IMR-90 (cell line): ENCODE results near the gene ZNF592. TPM values are rescaled to one million over a fixed set of nuclear protein-coding genes. Genes with fewer than 3 reads are reported as not detected.

ENCODE experiments used
- ATAC-seq: fragments of 200-7000 bp; cut with Tn5 transposase; 2 replicates; pipeline ENCODE4 v1.9.1; 2020; ENCODE audit warnings: low read depth, mild to moderate bottlenecking, moderate library complexity
- BruUV-seq: library from RNA; stranded (reverse); fragments of 400-500 nt; replicated peaks from 2 replicates; lab custom pipeline; 2021; lab: Mats Ljungman, UMichigan
- CTCF ChIA-PET: fragments of 300-600 bp; formaldehyde crosslinking; extraction: SDS; loops from one replicate; lab custom pipeline; 2021; ENCODE audit warnings: antibody characterized with exemption; lab: Yijun Ruan, JAX
- POLR2A ChIA-PET: fragments of 300-600 bp; sonication (Branson Sonifier 250); formaldehyde crosslinking; loops from one replicate; lab custom pipeline; 2022; ENCODE audit warnings: antibody characterized with exemption; ENCODE audit not compliant: unreplicated experiment; lab: Charles Lee
- DNase-seq: peaks from one replicate; pipeline ENCODE4 v3.0.0; 2013
- H2AFZ ChIP-seq: replicated peaks from 2 replicates; pipeline ENCODE3; 2013; ENCODE audit warnings: low read length, mild to moderate bottlenecking; ENCODE audit not compliant: poor library complexity
- H2AK5ac ChIP-seq: 2 replicates; pipeline ENCODE4 v1.6.1; 2013; ENCODE audit warnings: low read depth, low read length, inconsistent platforms
- H2AK9ac ChIP-seq: replicated peaks from 2 replicates; pipeline ENCODE3; 2013; ENCODE audit warnings: mild to moderate bottlenecking, low read depth, low read length, moderate library complexity; ENCODE audit not compliant: poor library complexity
- H2BK120ac ChIP-seq: 2 replicates; pipeline ENCODE4 v1.6.1; 2013; ENCODE audit warnings: low read depth, low read length, inconsistent platforms
- H2BK15ac ChIP-seq: 3 replicates; pipeline ENCODE4 v1.6.1; 2013; ENCODE audit warnings: low read depth, low read length, inconsistent platforms
- H2BK20ac ChIP-seq: 2 replicates; pipeline ENCODE4 v1.6.1; 2013; ENCODE audit warnings: low read depth, mild to moderate bottlenecking, inconsistent platforms, low read length, moderate library complexity
- H2BK5ac ChIP-seq: 2 replicates; pipeline ENCODE4 v1.6.1; 2013; ENCODE audit warnings: mild to moderate bottlenecking, low read depth, low read length, inconsistent platforms; ENCODE audit not compliant: poor library complexity, severe bottlenecking
- H3K14ac ChIP-seq: replicated peaks from 2 replicates; pipeline ENCODE4 v1.6.1; 2013; ENCODE audit warnings: low read depth, low read length, inconsistent platforms
- H3K18ac ChIP-seq: 2 replicates; pipeline ENCODE4 v1.6.1; 2013; ENCODE audit warnings: low read depth, low read length, control low read depth
- H3K23ac ChIP-seq: 2 replicates; pipeline ENCODE4 v1.6.1; 2013; ENCODE audit warnings: low read depth, low read length, inconsistent platforms
- H3K27ac ChIP-seq: 2 replicates; pipeline ENCODE4 v1.5.1; 2013; ENCODE audit warnings: mild to moderate bottlenecking, control low read depth, low read length; ENCODE audit not compliant: insufficient read depth
- H3K27me3 ChIP-seq: 2 replicates; pipeline ENCODE4 v1.6.1; 2013; ENCODE audit warnings: low read length; ENCODE audit not compliant: control insufficient read depth, insufficient read depth
- H3K36me3 ChIP-seq: 2 replicates; pipeline ENCODE4 v1.6.1; 2013; ENCODE audit warnings: low read length, mixed read lengths; ENCODE audit not compliant: control insufficient read depth, insufficient read depth
- H3K4ac ChIP-seq: 2 replicates; pipeline ENCODE4 v1.6.1; 2013; ENCODE audit warnings: low read depth, low read length, inconsistent platforms
- H3K4me1 ChIP-seq: 2 replicates; pipeline ENCODE4 v1.6.1; 2013; ENCODE audit warnings: low read length, mixed read lengths; ENCODE audit not compliant: control insufficient read depth, insufficient read depth
- H3K4me2 ChIP-seq: 2 replicates; pipeline ENCODE4 v1.6.1; 2013; ENCODE audit warnings: low read depth, mild to moderate bottlenecking, control low read depth, low read length, moderate library complexity
- H3K4me3 ChIP-seq: 2 replicates; pipeline ENCODE4 v1.5.1; 2013; ENCODE audit warnings: low read depth, mild to moderate bottlenecking, control low read depth, low read length, moderate library complexity; ENCODE audit not compliant: insufficient read depth
- H3K56ac ChIP-seq: 2 replicates; pipeline ENCODE4 v1.6.1; 2013; ENCODE audit warnings: low read length, inconsistent platforms; ENCODE audit not compliant: insufficient read depth; ENCODE audit errors: extremely low read depth
- H3K79me1 ChIP-seq, 2 experiments: 2 replicates each; pipeline ENCODE4 v1.6.1; 2013; ENCODE audit warnings: low read length in 2 of 2, inconsistent platforms in 1 of 2, low read depth in 1 of 2
- H3K9ac ChIP-seq: 2 replicates; pipeline ENCODE4 v1.6.1; 2013; ENCODE audit warnings: low read depth, low read length, control low read depth
- H3K9me1 ChIP-seq: 2 replicates; pipeline ENCODE4 v1.6.1; 2013; ENCODE audit warnings: low read length, inconsistent platforms; ENCODE audit not compliant: insufficient read depth
- H3K9me3 ChIP-seq: 2 replicates; pipeline ENCODE4 v1.6.1; 2013; ENCODE audit warnings: low read length; ENCODE audit not compliant: control insufficient read depth, insufficient read depth
- H4K20me1 ChIP-seq: 2 replicates; pipeline ENCODE4 v1.6.1; 2013; ENCODE audit warnings: low read length, inconsistent platforms; ENCODE audit not compliant: insufficient read depth
- H4K5ac ChIP-seq: 2 replicates; pipeline ENCODE4 v1.6.1; 2013; ENCODE audit warnings: mild to moderate bottlenecking, low read depth, low read length, control low read depth
- H4K8ac ChIP-seq, 2 experiments: 2 replicates each; pipeline ENCODE4 v1.6.1; 2013; ENCODE audit warnings: low read depth in 2 of 2, low read length in 2 of 2, control low read depth in 1 of 2, inconsistent platforms in 1 of 2
- H4K91ac ChIP-seq: 2 replicates; pipeline ENCODE4 v1.6.1; 2013; ENCODE audit warnings: low read depth, low read length, inconsistent platforms; ENCODE audit not compliant: insufficient read depth
- SMC3 ChIP-seq: fragments of 150-350 bp; IDR thresholded peaks from 2 replicates; pipeline ENCODE4 v1.6.1; 2016; ENCODE audit warnings: low read depth, mild to moderate bottlenecking, antibody characterized with exemption, low read length, moderate library complexity
- WGBS, 2 experiments: methylation state at CpG; one replicate each; pipeline versions ENCODE4 v1.1.5 to v1.1.7; 2013; ENCODE audit warnings: missing lambda C conversion rate in 2 of 2; ENCODE audit not compliant: insufficient read length in 1 of 2; ENCODE audit errors: extremely low coverage in 2 of 2; 5-methylcytosine and 5-hydroxymethylcytosine counted together
- dilution Hi-C: fragments of 300-500 bp; cut with HindIII; formaldehyde crosslinking; loops from one replicate; pipeline ENCODE4 v1.14.3; 2018; ENCODE audit warnings: low sequenced_read_pairs; ENCODE audit not compliant: unreplicated experiment
- in situ Hi-C: fragments of 300-500 bp; cut with MboI; formaldehyde crosslinking; loops from 3 replicates; pipeline ENCODE4 v1.14.3; 2019; ENCODE audit warnings: low sequenced_read_pairs, inconsistent platforms, mixed read lengths
- intact Hi-C: fragments of 100-400 bp; cut with micrococcal nuclease; formaldehyde crosslinking; loops from 2 replicates; pipeline ENCODE4 v1.10.0; 2022
- polyA plus RNA-seq, 3 experiments: library from polyadenylated mRNA; depleted of rRNA; stranded (reverse); fragments of >200 nt; gene quantifications; 2 replicates each; pipeline ENCODE4 v1.2.3, GENCODE V29; 2012; ENCODE audit warnings: low replicate concordance in 1 of 3
- total RNA-seq: library from RNA; depleted of rRNA; stranded (reverse); fragments of >200 nt; gene quantifications from 2 replicates; pipeline ENCODE4 v1.2.3, GENCODE V29; 2012

The ZNF592 gene
- total and polyA plus RNA-seq, 2 of the 4 experiments (the other 2 are of a cell fraction), result 4.3 to 10.2 TPM

DNA sequence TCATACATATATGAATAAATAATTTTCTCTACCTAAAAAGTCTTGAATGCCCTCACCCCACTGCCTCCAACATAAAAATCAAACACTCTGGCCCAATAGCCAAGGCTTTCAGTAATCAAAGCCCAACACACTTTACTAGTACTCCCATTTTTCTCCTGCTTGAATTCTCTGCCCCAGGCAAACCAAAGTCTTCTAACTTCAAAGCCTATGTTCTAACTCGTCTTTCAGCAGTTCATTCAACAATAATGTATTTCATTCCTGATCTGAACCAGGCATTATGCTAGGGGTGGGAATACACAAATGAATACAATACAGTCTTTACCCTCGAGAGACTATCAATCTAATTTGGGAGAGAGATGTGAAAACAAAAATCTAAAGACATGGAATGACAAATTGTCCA lies 11.4 kb upstream of the ZNF592 start:
- CTCF ChIA-PET, result no interaction called here
- WGBS, 2 experiments, result no CpG with 5 or more reads among the region's 2 CpGs
- no peak overlapping the region for H4K8ac ChIP-seq
- no peak for TF ChIP-seq SMC3
- no peak overlapping the region for H3K23ac ChIP-seq
- H3K18ac ChIP-seq, result no peak overlapping the region
- no peak overlapping the region for H2AFZ ChIP-seq
- H3K4ac ChIP-seq, result no peak overlapping the region
- H3K56ac ChIP-seq, result no peak overlapping the region
- H4K91ac ChIP-seq, result no peak overlapping the region
- no peaks in the 10 kb centered on the region for H3K27me3 ChIP-seq
- no peak overlapping the region for H2BK15ac ChIP-seq
- H3K79me1 ChIP-seq, result no peaks in the 10 kb centered on the region
- no peak overlapping the region for H2BK20ac ChIP-seq
- no peak overlapping the region for H3K14ac ChIP-seq
- H4K20me1 ChIP-seq, result no peaks in the 10 kb centered on the region
- H3K36me3 ChIP-seq, result no peaks in the 10 kb centered on the region
- no peaks in the 10 kb centered on the region for H3K9me3 ChIP-seq
- H3K27ac ChIP-seq, result no peak overlapping the region
- H3K9me1 ChIP-seq, result peaks cover 9% of the 10 kb centered on the region
- BruUV-seq, result no TSS peak
- DNase-seq (no peak), ATAC-seq (no peak)
- intact Hi-C loops, result no loop called here
- no peak overlapping the region for H3K9ac ChIP-seq
- no peak overlapping the region for H4K5ac ChIP-seq
- no peak overlapping the region for H2AK5ac ChIP-seq
- no peak overlapping the region for H2AK9ac ChIP-seq
- peaks cover 6% of the 10 kb centered on the region for H3K4me1 ChIP-seq
- H3K4me2 ChIP-seq, result no peak overlapping the region
- dilution Hi-C loops, result no loop called here
- in situ Hi-C loops, result no loop called here
- no peak overlapping the region for H3K4me3 ChIP-seq
- POLR2A ChIA-PET, result no interaction called here
- no peak overlapping the region for H2BK120ac ChIP-seq
- H2BK5ac ChIP-seq, result no peak overlapping the region
